Measurements from ENCODE around the gene MAFG.

- TF ChIP-seq CTCF (conservative IDR thresholded peaks at IDR 0.05; ENCODE audit: low read length) (no peak), EZH2phosphoT487 (IDR thresholded peaks at IDR 0.05; ENCODE audit: borderline replicate concordance, low read depth, low read length) (no peak)
Observed at GRCh38 chr17:81900181-81900820, 27.2 kb downstream of the MAFG start.

Measured in OCI-LY7 (cell line).